NT2/D1 (cell line): ENCODE measurements around the gene KDM2B.

Source experiments
- DNase-seq: peaks from one replicate; pipeline ENCODE4 v3.0.0-alpha.2; 2011; ENCODE audit warnings: low read depth, low spot score
- H3K27me3 ChIP-seq: 2 replicates; pipeline ENCODE4 v1.6.0; 2011; ENCODE audit warnings: mild to moderate bottlenecking; ENCODE audit not compliant: insufficient read length, insufficient read depth
- H3K36me3 ChIP-seq: 2 replicates; pipeline ENCODE4 v1.6.1; 2011; ENCODE audit warnings: mild to moderate bottlenecking, low read length, mixed read lengths; ENCODE audit not compliant: insufficient read depth, insufficient read length
- H3K4me1 ChIP-seq: 2 replicates; pipeline ENCODE4 v1.5.1; 2011; ENCODE audit not compliant: insufficient read depth, insufficient read length
- H3K4me3 ChIP-seq: 2 replicates; pipeline ENCODE4 v1.5.1; 2011; ENCODE audit warnings: low read depth; ENCODE audit not compliant: insufficient read length
- H3K9ac ChIP-seq: 2 replicates; pipeline ENCODE4 v1.6.0; 2011; ENCODE audit warnings: low read depth; ENCODE audit not compliant: insufficient read length
- H3K9me3 ChIP-seq: 2 replicates; pipeline ENCODE4 v1.5.1; 2011; ENCODE audit warnings: mild to moderate bottlenecking, low read length; ENCODE audit not compliant: insufficient read depth
- SUZ12 ChIP-seq: IDR thresholded peaks from 2 replicates; pipeline ENCODE4 v1.6.1; 2011; ENCODE audit not compliant: insufficient read length, insufficient read depth; ENCODE audit errors: extremely low read depth
- YY1 ChIP-seq: IDR thresholded peaks from 2 replicates; pipeline ENCODE4 v1.6.1; 2011; ENCODE audit not compliant: insufficient read length, insufficient read depth
- ZNF274 ChIP-seq: IDR thresholded peaks from 2 replicates; pipeline ENCODE4 v1.6.1; 2011; ENCODE audit warnings: mild to moderate bottlenecking, low read depth, low read length

KDM2B gene

DNA sequence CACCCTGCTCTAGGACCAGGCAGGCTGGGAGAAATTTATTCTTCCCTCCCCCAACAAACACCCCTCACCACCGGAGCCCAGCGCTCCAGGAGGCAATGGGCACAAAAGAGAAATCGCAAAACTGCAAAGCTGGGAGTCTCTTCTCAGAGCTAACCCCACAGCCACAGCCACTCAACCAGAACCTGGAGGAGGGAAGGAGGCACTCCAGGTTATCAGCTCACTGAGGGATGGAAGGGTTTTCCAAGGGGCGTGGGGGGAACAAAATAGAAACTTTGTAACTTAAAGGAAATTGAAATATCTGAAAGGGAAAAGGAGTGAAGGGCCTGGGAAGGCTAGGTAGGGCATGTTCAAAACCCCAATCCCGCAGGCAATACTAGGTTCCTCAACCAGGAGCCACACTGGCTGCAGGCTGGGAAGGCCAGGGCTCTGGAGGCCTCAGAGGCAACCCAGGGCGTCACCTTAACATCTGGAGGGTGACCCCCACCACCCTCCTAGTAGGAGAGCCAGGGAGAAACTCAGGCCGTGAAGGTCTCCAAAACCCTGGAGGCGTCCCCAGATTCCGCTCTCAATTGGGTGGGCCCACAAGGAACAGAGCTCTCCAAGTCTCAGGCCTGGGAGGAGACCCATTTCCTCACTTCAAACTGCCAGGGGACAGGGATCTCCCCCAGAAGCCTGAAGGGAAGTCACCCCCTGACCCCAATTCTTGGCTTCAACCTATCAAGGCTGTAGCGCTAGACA lies 3.2 kb downstream of the KDM2B start:
- Histone ChIP-seq H3K27me3 (no peaks in the 10 kb centered on the region), H3K9me3 (no peaks in the 10 kb centered on the region), H3K4me3 (peak overlapping the region; percentile 81), H3K36me3 (peaks cover 27% of the 10 kb centered on the region), H3K9ac (peak overlapping the region; percentile 99), H3K4me1 (peaks cover 14% of the 10 kb centered on the region)
- TF ChIP-seq ZNF274 (no peak), YY1 (no peak), SUZ12 (no peak)
- DNase-seq = no peak

DNA sequence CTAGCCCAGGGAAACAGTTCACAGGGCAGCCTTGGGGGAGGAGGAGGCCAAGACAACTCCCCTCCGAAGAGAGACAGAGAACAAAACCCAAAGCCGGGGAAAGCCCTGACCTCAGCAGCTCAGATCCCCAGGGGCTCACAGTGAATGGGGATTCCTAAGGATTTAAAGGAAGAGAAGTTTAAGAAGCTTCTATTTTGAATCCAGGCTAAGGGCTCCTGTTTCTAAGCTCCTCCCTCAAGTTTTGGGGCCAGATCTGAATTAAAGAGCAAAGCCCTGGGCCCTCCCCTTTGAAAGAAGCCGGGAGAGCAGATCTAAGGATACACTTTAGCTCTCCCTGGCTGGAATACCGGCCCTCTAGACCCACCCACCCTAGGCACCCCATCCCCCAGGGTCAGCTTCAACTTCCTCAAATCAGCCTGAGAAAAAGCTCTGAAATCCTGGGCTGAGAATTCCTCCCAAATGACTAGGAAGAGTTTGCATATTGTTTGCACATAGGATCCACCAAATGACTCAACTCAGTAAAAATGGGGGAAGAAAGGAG lies 3.9 kb downstream of the KDM2B start:
- peak overlapping the region; percentile 81 for H3K4me3 ChIP-seq
- TF ChIP-seq SUZ12 (no peak), ZNF274 (no peak), YY1 (no peak)
- no peaks in the 10 kb centered on the region for H3K9me3 ChIP-seq
- H3K4me1 ChIP-seq = peaks cover 14% of the 10 kb centered on the region
- peak overlapping the region; percentile 99 for H3K9ac ChIP-seq
- no peaks in the 10 kb centered on the region for H3K27me3 ChIP-seq
- H3K36me3 ChIP-seq = peaks cover 34% of the 10 kb centered on the region
- peak; percentile 93 for DNase-seq

DNA sequence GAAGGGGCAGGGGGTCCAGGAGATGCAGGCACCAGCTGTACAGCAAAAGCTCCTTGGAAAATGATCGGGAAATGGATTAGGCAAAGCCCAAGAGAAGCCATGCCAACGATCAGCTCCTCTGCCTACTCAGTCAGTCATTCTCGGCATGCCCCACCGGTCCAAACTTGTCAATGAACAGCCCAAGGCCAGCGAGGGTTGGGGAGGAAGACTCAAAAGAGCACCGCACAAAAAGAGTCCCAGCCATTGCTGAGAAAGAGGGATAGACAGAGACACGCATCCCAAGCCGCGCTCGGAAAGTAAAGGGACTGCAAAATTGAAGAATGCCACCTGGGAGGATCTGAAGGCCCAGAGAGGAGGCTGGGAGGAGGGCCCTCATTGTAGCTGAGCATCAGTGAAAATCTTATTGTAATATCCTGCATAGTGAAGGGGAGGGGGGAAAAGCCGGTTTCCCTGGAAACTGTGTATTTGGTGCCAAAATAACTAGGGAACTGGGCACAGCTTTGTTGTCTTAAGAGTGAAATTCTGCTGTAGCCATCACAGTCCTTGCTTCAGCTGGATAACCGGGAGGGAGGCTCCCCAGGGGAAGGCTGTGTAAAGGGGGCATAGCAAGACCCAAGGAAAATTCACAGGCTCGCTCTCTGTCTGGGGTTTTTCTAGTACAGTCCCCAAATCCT lies 4.7 kb downstream of the KDM2B start:
- Histone ChIP-seq H3K4me1 (peaks cover 14% of the 10 kb centered on the region), H3K9me3 (no peaks in the 10 kb centered on the region), H3K9ac (peak overlapping the region; percentile 87), H3K4me3 (peak overlapping the region; percentile 35), H3K36me3 (peaks cover 41% of the 10 kb centered on the region), H3K27me3 (no peaks in the 10 kb centered on the region)
- TF ChIP-seq SUZ12 (no peak), ZNF274 (no peak), YY1 (no peak)
- no peak for DNase-seq

DNA sequence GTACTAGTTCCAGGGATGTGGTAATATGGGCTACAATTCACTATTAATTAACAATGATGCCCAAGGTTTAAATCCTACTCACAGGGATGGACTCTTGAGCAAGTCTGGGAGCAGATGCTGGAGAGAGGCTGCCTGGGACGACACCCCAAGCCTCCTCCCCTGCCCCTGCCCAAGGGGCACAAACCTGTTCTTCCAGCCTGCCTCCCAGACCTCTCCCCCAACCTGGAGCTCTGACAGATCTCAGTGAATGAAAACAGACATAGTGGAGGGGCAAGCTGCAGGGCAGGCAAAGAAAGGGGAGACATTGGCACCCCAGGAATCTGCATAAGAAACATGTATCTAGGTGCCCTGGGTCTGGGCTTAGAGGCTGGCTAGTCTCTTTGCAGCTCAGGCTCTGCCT lies 5.8 kb downstream of the KDM2B start:
- no peak overlapping the region for H3K4me3 ChIP-seq
- H3K9me3 ChIP-seq = no peaks in the 10 kb centered on the region
- peaks cover 14% of the 10 kb centered on the region for H3K4me1 ChIP-seq
- no peaks in the 10 kb centered on the region for H3K27me3 ChIP-seq
- TF ChIP-seq YY1 (no peak), SUZ12 (no peak)
- no peak for DNase-seq
- H3K9ac ChIP-seq = peak overlapping the region; percentile 58
- peaks cover 50% of the 10 kb centered on the region for H3K36me3 ChIP-seq

DNA sequence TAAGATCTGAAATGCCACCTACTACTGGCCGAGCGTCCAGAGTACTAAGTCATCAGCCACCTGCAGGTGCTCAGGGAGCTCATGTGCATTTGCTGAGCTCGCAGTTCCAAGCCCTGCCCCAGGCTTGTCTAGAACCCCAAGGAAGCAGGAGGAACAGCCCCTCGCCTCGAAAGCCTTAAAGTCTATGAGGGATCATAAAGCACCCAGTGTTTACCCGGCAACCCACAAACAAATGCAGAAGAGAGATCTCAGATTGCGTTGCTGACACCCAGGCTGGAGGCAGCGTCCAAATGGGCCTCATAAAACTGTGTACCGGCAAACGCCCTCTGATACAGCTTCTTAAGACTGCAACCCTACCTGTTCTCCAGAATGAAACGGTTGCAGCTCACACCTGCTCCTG lies 6.8 kb downstream of the KDM2B start:
- peaks cover 14% of the 10 kb centered on the region for H3K4me1 ChIP-seq
- H3K27me3 ChIP-seq = no peaks in the 10 kb centered on the region

DNA sequence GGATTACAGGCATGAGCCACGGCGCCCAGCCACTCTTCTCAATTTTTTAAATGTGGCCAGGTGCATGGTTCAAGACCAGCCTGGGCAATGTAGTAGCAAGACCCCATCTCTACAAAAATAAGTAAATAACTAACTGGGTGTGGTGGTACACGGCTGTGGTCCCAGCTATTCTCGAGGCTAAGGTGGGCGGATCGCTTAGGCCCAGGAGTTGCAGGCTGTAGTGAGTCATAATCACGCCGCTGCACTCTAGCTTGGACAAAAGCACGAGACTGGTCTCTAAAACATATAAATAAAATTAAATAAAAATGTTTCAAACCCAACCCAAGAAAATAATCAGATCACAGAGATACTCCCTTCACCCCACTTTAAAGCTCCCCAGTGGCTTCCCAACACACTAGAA lies 8.9 kb downstream of the KDM2B start:
- no peak for DNase-seq
- Histone ChIP-seq H3K9ac (no peak overlapping the region), H3K9me3 (no peaks in the 10 kb centered on the region), H3K4me1 (peaks cover 14% of the 10 kb centered on the region), H3K4me3 (no peak overlapping the region), H3K36me3 (peaks cover 61% of the 10 kb centered on the region), H3K27me3 (no peaks in the 10 kb centered on the region)
- TF ChIP-seq SUZ12 = no peak
- no peak for TF ChIP-seq YY1
- no peak for TF ChIP-seq ZNF274

More for the DNA sequence above, 6.8 kb downstream of the KDM2B start:
- peak overlapping the region; percentile 58 for H3K9ac ChIP-seq
- TF ChIP-seq ZNF274 (no peak), YY1 (no peak), SUZ12 (no peak)
- H3K9me3 ChIP-seq = no peaks in the 10 kb centered on the region
- no peak for DNase-seq
- H3K4me3 ChIP-seq = no peak overlapping the region
- H3K36me3 ChIP-seq = peaks cover 56% of the 10 kb centered on the region
